Stomach (tissue), 4 donors: ENCODE results near the gene ATG9B.

Experiments
- EP300 ChIP-seq: sonication (generic); formaldehyde crosslinking; IDR thresholded peaks from one replicate; pipeline ENCODE4 v1.6.1; 2017; ENCODE audit warnings: antibody characterized with exemption
- POLR2A ChIP-seq, 4 donors: fragments of 450-650 bp; IDR thresholded peaks; one replicate each; pipeline ENCODE4 v1.6.1; 2016; ENCODE audit warnings: antibody characterized with exemption in 4 of 4, control low read depth in 2 of 4, mild to moderate bottlenecking in 1 of 4, moderate library complexity in 1 of 4
- POLR2AphosphoS5 ChIP-seq, 3 donors: sonication (generic); formaldehyde crosslinking; IDR thresholded peaks; one replicate each; pipeline ENCODE4 v1.6.1; 2016; ENCODE audit warnings: antibody characterized with exemption in 3 of 3
- TF ChIP-seq, protein P1 (sequence below), 7 experiments: fragments of 450-650 bp in 4 of 7; fragments of 200-600 bp in 3 of 7; sonication (generic) in 3 of 7; IDR thresholded peaks; one replicate each; pipeline ENCODE4 v1.5.1; 2016 to 2019; ENCODE audit warnings: antibody characterized with exemption in 7 of 7, control low read depth in 2 of 7, mild to moderate bottlenecking in 1 of 7

DNA sequence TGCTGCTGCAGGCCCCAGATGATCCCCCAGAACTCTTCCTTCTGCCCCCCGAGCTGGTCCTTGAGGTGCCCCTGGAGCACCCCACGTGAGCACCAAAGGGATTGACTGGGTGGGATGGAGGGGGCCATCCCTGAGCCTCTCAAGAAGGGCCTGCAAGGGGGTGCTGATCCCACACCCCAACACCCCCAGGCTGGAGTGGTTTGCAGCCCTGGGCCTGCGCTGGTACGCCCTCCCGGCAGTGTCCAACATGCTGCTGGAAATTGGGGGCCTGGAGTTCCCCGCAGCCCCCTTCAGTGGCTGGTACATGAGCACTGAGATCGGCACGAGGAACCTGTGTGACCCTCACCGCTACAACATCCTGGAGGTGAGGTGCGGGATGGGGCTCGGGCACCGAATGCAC lies 25.3 kb downstream of the ATG9B start:
- TF ChIP-seq, protein P1, sequence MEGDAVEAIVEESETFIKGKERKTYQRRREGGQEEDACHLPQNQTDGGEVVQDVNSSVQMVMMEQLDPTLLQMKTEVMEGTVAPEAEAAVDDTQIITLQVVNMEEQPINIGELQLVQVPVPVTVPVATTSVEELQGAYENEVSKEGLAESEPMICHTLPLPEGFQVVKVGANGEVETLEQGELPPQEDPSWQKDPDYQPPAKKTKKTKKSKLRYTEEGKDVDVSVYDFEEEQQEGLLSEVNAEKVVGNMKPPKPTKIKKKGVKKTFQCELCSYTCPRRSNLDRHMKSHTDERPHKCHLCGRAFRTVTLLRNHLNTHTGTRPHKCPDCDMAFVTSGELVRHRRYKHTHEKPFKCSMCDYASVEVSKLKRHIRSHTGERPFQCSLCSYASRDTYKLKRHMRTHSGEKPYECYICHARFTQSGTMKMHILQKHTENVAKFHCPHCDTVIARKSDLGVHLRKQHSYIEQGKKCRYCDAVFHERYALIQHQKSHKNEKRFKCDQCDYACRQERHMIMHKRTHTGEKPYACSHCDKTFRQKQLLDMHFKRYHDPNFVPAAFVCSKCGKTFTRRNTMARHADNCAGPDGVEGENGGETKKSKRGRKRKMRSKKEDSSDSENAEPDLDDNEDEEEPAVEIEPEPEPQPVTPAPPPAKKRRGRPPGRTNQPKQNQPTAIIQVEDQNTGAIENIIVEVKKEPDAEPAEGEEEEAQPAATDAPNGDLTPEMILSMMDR (IDR thresholded peaks at IDR 0.05) = no peak
- TF ChIP-seq POLR2AphosphoS5 (IDR thresholded peaks at IDR 0.05) (no peak), POLR2A (IDR thresholded peaks at IDR 0.05) (no peak), EP300 (no peak)
